Kasumi-1 (cell line): ENCODE measurements around the gene ARHGAP44.
"Not testable (repeated sequence)": the region's sequence is repeated elsewhere in the genome, so short reads cannot be mapped to it uniquely, and the experiment has no call there.

ENCODE experiments used
- DNase-seq, 2 experiments: peaks; one replicate each; lab custom pipeline; 2025; lab: John Stamatoyannopoulos, UW

The ARHGAP44 gene

GRCh38 chr17:12815642-12816141 is 26.4 kb downstream of the ARHGAP44 start:
- DNase-seq = no peak

- no peak for DNase-seq
Measured at GRCh38 chr17:12821376-12821940, 32.2 kb downstream of the ARHGAP44 start.

DNA sequence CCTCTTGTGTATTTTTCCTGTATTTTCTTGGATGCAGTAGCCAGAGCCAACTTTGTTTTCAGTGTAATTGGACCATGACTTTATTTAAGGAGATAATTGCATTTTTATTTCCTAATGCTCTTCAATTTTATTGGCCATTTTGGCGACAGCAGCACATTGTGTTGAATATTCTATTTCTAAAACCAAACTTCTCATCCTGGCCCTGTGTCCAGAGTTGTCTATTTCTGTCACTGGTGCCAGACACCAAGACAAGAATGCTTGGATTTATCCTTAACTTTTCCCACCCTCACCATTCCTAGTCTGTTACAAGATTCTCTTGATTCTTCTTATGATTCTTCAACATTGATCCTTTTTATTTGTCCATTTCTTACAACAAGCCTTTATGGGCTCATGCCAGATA is 37.1 kb downstream of the ARHGAP44 start:
- no peak for DNase-seq

GRCh38 chr17:12830777-12831247 is 41.5 kb downstream of the ARHGAP44 start:
- no peak for DNase-seq

GRCh38 chr17:12831839-12832238 is 42.5 kb downstream of the ARHGAP44 start:
- DNase-seq = no peak

DNA sequence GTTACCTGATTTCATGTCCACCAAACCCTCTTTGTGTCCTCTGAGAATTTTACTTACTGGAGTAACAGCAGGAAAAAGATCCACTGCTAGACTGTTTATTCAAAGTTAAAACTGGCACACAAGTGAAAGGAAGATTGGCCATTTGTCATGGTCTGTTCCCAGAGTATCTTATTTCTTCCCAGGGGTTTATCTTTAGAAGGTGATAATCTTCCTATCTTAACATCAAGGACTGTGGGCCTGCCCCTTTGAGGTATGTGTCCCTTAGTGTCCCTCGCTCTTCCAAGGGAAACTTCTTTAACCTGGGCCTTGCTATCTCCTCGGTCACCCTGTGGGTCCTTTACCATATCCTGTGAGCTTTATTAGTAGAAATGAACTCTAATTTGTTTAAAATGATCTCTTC is 49.7 kb downstream of the ARHGAP44 start:
- DNase-seq = no peak

- no peak for DNase-seq
Measured at GRCh38 chr17:12842936-12843335, 53.6 kb downstream of the ARHGAP44 start.

DNA sequence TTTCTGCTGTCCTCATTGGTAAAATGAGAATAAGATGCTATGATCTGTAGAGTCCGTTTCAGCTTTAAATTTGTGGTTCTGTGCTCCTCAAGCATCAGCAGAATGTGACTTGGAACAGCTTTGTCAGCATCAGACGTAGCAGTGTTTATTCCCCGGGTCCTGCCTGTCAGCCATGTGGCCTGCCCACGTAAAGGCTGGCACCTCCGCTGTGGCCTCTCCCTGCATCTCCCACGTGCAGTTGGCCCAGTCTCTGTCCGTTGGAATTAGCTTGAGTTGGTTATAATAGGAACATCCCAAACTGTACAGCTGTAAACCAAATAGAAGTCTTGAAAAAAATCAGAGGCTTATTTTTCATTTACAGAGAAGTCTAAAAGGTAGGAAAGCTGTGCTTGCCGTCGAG is 61.7 kb downstream of the ARHGAP44 start:
- no peak for DNase-seq

DNA sequence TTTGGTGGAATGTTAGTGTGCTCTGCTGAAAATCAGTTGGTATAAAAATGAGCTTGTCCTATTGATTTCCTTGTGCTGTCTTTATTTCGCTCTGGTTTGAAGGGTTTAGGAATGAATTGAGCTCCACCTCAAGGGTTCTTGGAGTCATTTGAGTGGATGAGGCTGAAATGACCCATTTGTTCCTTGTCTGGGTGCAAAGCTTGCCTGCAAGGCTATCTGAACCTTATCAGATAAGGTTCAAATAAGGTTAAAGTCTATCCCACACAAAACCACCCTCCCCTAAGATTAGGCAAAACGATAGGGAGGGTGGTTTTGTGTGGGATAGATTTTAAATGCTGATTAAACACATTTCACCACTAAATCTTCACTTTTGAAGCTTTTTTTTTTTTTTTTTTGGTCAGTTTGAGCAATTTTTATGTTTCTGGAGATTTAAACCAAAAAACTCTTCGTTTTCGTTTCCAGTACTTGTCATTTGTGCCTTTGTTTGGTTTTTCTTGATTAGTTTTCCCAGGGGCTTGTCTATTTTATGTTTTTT is 62.7 kb downstream of the ARHGAP44 start:
- no peak for DNase-seq

- no peak for DNase-seq
Measured at GRCh38 chr17:12853921-12854320, 64.6 kb downstream of the ARHGAP44 start.

DNA sequence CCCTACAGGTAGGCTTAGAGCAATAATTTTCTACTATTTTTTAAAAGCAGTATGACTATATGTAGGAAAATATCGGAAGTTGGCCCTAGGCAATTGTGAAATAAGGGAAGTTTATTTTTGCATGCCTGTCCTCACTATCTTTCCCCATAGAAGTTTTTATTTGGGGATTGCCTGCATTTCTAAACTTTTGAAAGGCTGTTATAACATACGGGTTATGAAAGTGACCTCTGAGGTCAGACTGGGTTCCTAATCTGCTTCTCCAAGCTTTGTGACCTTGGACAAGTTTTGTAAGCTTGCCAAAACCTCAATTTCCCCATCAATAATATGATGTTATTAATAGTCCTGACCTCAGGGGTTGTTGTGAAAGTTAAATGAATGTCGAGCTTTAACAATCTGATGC is 67.1 kb downstream of the ARHGAP44 start:
- no peak for DNase-seq

GRCh38 chr17:12857592-12857991 is 68.3 kb downstream of the ARHGAP44 start:
- DNase-seq = no peak

- no peak for DNase-seq
Measured at GRCh38 chr17:12859520-12859919, 70.2 kb downstream of the ARHGAP44 start.

DNA sequence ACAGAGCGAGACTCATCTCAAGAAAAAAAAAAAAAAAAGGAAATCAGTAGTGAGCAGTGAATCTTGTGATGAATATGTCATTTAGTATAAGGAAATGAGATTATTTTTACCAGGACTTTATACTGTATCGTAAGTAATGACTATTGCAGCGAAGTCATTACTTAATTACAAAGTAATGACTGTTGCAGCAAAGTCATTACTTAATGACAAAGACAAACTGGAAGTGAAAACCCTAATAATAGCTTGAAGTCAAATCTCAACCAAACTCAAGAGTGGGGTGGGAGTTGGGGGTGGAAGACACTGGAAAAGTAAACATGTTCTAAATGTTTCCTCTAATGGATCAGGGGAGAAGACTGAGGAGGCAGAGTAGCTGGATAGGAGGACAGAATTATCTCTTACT is 76.5 kb downstream of the ARHGAP44 start:
- DNase-seq = no peak

DNA sequence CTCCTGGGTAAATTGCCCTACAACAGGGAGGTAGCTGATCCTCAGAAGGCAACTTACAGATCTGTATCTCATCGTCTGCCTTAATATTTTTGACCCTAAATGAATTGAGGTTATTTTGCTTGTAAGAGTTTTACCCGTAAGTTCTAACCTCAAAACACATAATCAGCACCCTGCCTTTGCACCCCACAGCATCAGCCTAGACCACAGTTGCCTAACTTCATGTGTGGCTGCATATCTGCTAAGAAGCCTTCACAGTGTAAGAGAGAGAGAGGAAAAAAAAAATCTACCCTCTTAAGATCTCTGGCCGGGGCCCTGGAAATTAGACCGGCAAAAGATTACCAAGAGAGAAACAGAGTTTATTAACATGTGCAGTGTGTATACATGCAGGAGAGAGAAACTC is 76.9 kb downstream of the ARHGAP44 start:
- no peak for DNase-seq

GRCh38 chr17:12867726-12868125 is 78.4 kb downstream of the ARHGAP44 start:
- DNase-seq = no peak

DNA sequence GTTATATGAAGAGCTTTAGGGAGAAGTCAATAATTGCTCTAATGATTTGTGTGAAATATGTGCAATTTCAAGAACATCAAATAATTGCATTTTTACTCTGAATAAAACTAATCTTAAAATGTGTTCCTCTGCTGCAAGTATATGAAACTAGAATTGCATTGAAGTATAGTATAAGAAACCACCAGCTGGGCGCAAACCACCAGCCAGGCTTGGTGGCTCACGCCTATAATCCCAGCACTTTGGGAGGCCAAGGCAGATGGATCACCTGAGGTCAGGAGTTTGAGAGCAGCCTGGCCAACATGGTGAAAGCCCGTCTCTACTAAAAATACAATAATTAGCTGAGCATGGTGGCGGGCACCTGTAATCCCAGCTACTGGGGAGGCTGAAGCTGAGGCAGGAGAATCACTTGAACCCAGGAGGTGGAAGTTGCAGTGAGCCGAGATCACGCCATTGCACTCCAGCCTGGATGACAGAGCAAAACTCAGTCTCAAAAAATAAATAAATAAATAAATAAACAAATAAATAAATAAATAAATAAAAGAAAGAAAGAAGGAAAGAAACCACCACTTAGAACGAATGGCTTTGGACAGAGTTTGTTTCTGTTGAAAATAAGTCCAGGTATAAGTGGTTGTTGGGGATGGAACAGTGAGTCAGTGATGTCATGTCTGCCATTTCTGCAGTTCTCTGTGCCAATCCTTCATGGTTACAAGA is 84.3 kb downstream of the ARHGAP44 start:
- DNase-seq = not testable (repeated sequence)

DNA sequence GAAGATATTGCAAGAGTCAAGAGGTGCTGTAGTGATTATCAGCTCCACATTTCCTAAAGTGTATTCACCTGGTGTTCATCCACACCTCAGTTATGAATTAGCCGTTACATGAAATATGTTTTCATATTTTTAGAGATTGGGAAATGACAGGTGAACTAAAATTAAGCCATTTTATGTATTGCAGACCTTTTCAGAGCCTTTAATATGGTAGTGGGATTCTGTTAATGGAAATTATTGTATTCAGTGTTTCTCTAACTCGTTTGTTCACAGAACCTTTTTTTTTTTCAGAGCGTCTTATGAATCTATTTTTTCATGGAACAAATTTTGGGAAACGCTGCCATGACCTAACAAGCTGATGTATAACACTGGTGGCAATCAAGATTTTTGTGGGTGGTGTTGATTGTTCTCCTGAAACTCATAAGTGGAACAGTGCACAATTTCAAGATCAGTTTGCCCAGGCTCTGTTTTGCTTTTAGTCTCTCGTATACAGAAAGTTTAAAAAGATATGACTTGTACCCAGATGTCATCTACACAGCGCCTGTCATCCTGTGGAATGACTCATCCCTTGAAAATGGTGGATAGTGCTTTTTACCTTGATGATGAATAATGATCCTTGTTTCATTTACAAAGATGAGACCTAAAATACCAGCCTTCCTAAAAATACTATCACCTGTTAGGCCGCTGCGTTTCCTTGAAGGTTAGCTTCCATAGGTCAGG is 88.8 kb downstream of the ARHGAP44 start:
- DNase-seq = no peak

DNA sequence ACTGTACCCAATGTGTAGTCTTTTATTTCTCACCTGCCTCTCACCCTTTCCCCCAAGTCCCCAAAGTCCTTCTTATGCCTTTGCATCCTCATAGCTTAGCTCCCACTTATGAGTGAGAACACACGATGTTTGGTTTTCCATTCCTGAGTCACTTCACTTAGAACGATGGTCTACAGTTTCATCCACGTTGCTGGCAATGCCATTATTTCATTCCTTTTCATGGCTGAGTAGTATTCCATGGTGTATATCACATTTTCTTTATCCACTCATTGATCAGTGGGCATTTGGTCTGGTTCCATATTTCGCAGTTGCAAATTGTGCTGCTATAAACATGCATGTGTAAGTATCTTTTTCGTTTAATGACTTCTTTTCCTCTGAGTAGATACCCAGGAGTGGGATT is 89.8 kb downstream of the ARHGAP44 start:
- DNase-seq = not testable (repeated sequence)

DNA sequence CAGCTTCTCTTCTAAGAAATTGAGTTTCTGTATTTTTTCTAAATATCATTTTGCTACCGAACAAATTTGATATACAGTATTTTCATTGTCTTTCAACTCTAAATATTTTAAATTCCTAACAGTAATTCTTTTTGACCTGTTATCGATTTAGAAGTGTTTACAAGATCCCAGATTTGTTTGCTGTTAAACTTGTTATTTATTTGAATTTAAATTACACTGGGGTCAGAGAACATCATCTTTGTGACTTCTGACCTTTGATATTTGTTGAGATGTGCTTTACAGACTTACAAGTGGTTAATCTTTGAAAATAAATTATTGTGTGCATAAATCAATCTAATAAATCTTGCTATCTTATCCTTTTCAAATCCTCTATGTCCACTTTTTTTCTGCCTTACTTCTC is 94.2 kb downstream of the ARHGAP44 start:
- DNase-seq = no peak

DNA sequence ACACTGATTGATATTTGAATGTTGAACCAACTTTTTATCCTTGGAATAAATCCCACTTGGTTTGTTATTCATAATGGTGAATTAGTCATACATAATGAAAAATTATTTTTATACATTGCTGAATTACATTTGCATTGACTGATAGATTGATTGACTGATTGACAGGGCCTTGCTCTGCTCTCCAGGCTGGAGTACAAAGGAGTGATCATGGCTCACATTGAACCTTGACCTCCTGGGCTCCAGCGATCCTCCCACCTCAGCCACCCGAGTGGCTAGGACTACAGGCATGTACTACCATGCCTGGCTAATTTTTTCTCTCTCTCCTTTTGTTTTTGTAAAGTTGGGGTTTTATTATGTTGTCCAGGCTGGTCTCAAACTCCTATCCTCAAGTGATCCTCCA is 97.8 kb downstream of the ARHGAP44 start:
- DNase-seq = no peak

DNA sequence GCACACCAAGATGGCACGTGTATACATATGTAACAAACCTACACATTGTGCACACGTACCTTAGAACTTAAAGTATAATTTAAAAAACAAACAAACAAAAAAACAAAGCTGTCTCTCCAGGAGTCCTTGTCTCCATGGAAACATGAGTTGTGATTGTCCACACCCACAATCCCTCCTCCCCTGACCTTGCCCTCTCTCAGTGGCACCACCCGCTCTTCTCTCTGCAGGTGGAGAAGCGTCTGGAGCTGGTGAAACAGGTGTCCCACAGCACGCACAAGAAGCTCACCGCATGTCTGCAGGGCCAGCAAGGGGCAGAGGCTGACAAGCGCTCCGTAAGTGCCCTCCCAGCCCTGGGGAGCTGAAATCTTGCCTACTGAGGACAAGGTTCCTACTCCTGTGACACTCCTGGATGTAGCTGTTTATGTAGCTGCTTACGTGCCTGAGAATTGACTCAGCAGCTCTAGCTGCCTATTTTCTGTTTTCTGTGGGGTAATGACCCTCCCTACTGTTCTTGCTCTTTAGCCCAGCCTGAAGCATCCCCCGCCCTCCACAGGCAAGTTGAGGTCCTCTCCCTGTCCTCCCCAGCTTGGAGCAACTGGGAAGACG is 107.0 kb downstream of the ARHGAP44 start:
- no peak for DNase-seq
